HG03135 (cell line): ENCODE measurements around the gene ALG9.

Source experiments
- ATAC-seq: cut with Tn5 transposase; IDR thresholded peaks from one replicate; pipeline ENCODE4 v1.9.1; 2021; ENCODE audit warnings: mild to moderate bottlenecking, moderate library complexity; ENCODE audit not compliant: unreplicated experiment

Gene ALG9

DNA sequence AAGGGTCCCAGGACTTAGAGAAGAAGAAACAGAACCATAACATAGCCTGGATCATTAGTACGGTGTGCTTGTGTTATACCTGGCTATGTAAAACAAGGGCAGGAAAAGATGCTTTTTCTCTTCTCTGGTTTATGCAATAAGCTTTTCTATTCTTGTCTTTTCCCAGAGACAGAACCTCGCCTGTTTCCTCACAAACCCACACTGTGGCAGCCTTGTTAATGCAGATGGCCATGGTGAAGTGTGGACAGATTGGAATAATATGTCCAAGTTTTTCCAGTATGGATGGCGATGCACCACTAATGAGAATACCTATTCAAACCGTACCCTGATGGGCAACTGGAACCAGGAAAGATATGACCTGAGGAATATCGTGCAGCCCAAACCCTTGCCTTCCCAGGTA is 10.8 kb upstream of the ALG9 start:
- ATAC-seq: no peak

DNA sequence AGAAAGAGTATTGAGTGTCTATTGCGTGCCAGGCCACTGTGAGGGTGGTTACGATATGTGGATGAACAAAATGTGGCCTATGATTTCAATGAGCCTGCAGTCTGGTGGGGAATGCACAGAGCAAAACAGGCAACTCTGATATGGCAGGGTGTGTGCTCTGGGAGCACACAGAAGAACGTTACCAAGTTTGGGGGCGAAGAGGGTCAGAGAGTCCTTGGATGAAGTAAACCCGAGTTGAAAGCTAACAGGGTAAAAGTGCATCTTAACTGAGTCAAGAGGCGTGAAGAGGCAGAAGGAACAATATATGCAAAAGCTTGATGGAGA is 8.2 kb upstream of the ALG9 start:
- ATAC-seq: peak; percentile 7

DNA sequence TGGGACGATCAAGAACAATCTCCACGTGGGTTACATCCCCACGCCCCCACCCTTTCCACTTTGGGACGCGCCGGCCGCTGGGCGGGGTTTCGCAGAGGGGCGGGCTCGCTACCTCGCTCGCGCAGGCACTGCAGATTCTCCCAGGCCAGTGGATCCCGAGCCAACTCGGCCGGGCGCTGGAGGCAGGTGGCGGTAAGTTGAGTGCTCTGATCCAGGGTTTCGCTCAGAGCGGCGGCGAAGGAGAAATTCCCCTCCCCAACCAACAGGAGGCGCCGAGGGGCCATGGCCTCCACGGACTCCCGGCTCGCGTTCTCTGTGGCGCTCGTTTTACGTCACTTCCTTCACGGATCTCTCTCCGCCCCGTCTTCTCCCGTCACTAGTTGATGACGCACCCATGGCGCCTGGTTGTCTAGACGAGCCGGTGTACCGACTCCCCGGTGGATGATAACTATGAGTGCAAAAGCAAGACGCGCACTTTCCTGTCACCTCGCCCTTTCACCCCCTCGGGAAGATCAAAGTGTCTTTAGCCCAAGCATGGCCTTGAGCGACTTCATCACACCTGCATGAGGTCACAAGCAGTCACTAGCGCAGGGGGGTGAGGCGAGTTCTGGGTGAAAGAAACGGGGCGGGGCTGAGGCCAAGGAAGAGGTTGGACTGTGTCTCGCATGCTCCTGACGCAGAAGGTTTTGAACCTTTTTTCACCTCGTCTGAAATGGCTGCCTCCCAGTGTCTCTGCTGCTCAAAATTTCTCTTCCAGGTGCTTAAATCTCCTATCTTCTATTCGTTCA is 7.7 kb upstream of the ALG9 start, which contains the start of the genes CFAP68 and FDXACB1:
TSS of gene CFAP68 (plus strand) at position 693 of the 788 bp plus-strand sequence. CDS start at position 713, 20 bp downstream.
TSS of gene FDXACB1 (minus strand) at position 317 of the 788 bp plus-strand sequence. CDS start at position 284, 33 bp downstream.
- peak; percentile 91 for ATAC-seq

DNA sequence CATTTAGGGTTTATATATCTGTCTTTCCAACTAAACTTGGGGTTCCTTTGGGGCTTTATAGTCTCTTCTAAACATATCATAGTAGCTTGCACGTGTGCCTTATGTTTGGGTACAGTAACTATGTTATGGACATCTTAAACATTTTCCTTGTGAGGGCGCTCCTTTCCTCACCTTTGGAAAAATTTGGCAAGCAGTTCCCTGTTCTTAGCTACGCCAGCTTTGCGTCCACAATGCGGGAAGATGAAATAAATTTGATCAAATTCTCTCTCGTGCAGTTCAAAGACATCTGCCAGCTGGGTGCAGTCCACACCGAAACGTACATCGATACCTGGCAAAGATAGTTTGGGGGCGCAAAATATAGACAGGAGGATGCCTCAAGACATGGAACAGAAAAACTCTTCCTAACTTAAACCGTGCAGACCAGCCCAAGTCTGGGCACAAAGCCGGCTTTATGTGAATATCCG is 7.0 kb upstream of the ALG9 start:
- peak; percentile 18 for ATAC-seq

DNA sequence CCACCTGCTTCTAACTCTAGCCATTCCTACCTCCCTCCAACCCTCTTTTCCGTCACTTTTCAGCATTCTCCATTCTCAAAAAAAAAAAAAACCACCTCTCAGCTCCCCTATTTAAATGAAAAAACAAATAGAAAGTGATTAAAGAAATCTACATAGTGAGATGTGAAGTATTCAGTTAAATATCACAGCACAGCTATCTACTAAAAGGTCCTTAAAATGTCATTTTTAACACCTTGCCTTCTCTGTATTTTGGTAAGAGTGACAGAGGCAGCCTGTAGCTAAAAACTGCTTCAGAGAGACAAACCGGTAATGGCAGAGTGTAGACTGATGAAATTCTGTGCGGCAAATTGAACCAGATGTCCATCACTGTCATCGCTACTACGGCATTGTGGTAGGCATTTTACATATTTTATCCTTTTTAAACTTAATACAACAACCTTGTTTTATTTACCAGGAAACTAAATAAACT is 346 bp upstream of the ALG9 start:
- no peak for ATAC-seq

DNA sequence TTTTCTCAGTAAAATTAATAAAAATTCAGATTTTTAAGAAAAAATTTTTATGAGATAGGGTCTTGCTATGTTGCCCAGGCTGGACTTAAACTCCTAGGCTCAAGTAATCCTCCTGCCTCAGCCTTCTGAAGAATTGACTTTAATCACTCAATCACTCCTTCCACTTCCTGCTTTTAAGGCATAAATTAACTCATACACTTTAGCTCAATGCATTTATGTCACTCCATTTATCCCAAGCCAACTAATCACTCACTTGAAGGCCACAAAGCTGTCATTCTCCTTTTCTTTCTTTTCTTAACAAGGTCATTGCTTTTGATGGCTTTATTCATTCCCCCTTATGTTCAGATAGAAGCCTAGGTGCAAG is 877 bp downstream of the ALG9 start:
- ATAC-seq: peak; percentile 6

DNA sequence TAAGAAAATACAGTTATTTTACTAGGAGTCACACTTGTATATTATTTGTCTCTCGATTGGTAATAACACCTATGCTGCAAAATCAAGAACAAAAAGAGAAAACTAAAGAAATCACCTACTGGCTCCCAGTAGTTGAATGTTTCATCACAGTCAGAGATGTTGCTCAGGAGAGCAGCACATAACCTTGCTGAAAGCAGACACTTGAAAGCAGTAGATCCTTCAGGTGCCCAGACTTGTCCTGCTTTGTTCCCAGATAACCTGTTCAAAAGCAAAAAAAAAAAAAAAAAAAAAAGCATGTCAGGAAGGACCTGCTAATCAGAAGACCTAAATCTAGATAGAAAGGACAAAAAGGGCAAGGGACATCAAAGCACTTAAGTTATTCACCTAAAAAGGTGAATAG is 1.3 kb downstream of the ALG9 start:
- ATAC-seq: no peak

DNA sequence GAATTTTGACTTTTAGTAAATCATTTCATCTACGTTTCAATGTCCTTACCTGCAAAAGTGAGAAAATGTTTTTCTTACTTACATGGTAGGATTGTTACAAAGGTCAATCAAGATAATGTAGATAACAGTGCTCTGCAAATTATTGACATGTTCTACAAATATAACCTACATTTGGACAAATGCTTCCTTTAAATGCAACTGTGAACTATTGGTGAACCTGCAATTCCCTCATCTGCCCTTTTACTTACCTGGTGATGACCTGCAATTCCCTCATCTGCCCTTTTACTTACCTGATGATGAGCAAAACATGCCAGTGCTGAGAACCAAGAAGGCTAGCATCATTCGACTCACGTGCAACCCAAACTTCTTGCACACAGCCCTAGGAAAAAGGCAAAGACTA is 11.1 kb downstream of the ALG9 start:
- no peak for ATAC-seq

DNA sequence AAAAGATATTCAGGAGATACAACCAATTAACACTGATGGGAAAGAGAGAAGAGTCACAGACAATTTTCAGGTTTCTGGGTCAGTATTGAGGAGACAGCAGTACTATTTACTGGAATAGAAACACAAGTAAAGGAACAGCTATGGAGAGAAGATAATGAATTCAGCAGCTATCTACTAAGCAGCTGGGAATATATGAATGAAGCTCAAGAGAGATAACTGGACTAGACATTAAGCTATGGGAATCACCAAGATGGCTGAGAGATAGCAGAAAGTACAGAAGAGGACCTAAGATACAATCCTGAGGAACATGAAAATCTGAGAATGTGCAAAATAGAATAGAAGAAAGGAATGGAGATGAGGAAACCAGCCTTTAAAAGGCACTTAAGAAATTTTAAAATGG is 15.9 kb downstream of the ALG9 start:
- no peak for ATAC-seq

DNA sequence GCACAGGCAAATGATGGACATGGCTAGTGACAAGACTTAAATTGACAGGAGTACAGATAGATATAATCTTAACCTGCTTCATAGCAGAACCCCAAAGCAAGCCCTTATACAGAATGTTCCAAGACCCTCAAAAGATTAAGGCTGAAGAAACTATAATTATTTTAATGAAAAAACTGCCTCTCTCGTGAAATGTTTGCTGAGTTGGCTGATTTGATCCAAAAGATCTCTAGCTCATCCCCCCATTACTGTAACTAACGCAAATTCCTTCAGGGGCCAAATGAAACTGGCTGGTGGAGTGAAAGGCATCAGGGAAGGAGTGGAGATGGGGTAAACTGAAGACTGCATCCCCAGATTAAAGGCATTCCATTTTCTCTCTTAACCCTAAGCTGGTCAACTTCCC is 19.3 kb downstream of the ALG9 start:
- ATAC-seq: no peak

DNA sequence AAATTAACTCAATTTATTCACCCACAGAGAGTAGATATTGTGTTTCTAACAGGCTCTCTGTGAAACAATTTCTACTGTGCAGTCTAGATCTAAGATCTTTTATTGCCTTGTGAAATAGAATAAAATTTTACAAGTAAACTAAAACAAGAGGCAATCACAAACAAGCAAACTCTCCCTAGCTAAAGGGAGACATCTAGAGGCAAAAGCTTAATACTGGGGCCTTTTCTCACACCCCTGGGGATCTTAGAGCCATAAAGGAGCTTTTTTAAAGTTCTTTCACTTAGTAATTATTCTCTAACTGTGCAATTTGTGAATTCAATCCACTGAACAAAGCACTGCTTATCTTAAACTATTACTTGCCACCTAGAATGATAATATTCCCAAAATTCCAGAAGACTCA is 19.7 kb downstream of the ALG9 start:
- no peak for ATAC-seq

DNA sequence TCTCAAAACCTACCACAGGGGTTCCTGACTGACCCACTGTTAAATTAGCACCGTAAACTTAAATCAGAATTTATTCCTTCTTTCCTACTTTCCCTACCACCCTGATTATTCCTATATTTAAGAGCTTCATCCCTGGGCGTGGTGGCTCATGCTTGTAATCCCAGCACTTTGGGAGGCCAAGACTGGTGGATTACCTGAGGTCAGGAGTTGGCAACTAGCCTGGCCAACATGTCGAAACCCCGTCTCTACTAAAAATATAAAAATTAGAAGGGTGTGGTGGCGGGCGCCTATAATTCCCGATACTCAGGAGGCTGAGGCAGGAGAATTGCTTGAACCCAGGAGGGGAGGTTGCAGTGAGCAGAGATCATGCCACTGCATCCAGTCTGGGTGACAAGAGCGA is 20.3 kb downstream of the ALG9 start:
- ATAC-seq: no peak

DNA sequence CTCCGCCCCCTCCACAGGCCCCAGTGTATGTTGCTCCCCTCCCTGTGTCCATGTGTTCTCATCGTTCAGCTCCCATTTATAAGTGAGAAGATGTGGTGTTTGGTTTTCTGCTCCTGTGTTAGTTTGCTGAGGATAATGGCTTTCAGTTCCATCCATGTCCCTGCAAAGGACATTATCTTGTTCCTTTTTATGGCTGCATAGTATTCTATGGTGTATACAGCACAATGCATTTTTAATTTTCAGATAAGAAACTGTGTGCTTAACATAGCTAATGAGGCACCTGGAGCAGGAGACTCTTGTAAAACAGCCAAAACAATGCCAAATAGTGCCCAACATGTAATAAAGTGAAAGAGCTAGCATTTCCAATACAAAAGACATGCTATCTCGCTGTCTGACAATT is 21.8 kb downstream of the ALG9 start:
- ATAC-seq: no peak

DNA sequence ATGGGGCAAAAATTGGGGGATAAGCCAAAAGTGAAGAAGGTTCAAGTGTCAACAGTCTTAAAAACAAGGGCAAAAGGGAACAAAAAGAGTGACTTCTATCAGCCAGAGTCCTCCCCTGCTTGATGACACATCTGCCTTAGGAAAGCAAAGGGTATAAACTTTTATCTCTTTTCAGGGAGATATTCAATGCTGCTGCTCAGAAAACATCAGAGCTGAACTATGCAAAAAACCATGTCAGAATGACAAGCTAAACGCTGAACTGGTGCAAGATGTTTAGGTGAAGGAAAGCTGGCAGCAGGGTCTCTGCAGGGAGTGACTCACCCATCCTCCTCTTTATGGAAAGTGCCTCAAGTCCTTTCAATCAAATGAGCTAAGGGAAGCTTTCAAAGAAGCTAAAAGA is 24.7 kb downstream of the ALG9 start:
- ATAC-seq: no peak

DNA sequence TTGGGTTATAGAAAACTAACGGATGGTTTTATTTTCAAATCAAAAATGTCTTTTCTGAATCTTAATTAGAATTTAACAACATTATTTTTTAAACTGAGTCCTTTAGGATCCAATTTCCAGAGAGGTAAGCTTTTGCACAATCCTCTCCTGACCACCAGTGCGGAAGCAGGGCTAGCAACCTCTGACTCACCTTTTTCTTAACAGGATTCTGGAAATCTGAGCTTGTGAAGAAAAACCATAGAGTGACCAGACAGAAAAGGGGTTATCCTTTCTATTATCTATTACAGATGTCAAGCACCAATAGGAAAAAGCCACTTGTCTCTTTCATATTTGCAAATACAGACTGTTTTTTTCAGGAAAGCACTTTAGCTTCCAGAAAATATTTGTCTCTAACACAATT is 25.3 kb downstream of the ALG9 start:
- no peak for ATAC-seq

DNA sequence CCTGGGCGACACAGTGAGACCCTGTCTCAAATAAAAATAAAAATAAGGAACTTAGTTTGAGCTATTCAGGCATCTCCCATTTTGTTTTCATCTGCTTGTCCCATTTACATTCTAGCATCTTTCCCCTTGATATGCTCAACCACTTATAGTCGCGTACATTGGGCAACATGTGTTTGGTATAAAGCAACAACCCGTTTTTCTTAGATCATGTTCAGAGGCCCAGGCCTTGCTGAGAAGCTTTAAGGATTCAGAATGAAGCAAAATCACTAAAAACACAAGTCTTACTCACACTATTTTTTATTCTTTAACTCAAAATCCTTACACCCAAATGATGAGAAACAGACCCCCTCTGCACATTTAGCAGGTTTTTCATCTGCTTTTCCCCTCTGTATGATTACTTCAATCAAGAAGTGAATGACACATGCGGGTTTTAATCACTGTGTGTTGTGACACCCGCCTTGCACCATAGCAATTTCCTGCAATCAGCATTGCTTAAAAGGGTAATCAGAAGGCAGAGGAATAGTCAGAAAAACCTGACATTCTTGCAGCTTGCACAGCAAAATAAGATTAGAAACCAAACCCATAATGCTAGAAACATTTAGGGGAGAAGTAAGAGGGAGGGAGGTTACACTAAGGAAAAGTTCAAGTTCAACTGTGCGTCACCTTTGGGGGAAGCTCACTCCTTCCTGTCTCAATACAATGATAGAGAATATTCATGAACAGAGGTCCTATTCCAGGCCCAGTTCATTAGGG is 25.9 kb downstream of the ALG9 start:
- ATAC-seq: no peak

DNA sequence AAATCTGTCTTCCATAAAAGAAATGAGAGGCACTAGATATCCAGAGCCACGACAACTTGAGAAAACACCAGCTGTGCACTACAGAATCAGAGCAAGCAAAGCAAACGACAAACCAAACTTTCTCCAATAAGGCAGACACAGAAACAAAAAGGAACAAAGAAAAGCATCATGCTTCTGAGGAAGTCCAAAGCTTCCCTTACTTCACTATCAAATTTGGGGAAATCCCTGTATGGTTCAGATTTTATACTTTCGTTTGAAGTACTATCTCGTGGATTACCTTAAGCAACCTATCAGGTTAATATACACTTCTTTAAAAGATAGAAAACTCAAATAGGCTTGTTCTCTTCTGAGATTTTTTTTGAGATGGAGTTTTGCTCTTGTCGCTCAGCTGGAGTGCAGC is 27.7 kb downstream of the ALG9 start:
- ATAC-seq: no peak

DNA sequence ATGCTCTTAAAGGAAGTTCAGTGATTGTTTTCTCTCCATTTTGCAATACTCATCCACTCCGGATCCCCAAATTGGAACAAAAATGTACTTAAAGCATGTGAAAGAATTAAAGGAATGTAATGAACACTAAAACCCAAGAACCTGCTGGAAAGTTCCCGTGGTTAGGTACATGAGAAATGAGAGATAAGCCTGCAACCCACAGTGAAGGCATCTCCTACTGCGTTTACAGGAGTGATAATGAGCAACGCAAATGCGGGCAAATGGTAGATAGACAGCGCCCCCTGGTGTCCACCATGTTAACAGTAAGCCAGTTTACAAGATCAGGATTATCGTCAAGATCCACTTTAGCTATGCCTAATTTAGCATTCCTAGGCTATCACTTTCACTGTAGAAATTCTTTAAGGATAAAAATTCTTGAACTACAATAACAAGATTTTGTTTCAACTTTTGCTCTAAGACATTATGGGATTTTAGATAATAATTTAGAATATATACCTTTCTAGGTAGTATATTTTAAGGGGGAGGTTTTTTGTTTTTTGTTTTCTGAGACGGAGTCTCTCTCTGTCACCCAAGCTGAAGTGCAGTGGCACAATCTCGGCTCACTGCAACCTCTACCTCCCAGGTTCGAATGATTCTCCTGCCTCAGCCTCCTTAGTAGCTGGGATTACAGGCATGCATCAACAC is 29.9 kb downstream of the ALG9 start:
- ATAC-seq: no peak

DNA sequence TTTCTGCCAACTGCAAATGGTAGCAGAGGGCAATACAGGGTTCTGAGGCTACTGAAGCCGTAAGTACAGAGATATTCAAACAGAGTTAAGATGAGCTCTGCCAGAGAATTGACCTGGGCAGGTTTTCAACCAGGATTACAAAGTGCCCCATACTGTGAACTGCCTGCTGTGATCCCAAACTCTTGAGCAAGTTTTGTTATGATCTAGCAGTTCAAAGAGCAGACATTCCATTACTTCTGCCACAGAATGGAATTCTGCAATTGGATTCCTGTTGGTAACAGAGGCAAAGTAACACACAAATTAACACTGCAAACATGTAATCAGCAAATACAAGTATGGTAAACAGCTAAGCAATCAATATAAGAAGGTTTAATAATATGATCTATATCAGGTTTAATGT is 31.2 kb downstream of the ALG9 start:
- ATAC-seq: no peak

DNA sequence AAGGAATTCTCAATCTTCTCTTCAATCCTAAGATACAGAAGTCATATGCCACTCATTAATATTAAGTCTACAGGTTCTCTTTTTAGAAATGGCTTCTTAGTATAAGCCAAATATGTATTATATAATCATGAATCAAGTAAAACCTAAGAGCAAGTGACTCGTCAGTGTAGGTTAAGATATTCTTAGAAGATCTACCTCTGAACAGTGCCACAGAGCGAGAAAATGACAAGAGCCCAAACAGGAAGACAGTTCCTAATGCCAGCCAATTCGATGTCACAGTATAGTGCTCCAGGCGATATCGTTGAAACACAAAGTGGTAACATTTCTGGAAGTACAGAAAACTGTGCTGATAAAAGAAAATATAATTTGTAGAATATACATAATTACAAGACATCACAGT is 33.3 kb downstream of the ALG9 start:
- no peak for ATAC-seq

DNA sequence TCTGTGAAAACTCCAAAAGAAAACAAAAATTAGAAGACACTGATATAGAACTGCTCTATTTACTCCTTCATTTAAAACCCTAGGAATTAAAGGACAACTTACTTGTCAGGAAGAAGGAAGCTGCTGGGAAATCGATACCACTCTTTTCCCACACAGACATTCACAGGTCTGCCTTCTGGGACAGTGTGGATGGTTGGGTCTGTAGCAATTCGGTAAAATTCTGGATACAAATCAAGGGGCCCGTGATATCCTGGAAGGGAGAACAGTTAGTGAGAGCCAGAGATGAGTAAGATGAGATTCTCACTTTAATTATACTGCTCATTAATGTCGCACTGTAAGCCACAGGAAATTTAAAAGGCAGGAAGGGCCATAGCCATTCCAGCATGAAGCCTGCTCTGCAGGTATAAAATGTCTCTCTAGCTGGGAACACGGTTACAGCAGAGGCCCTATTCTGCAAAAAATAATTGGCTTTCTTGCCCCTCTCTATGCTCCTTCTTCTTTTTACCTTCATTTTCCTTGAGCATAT is 34.0 kb downstream of the ALG9 start:
- ATAC-seq: no peak
